NB4 (cell line): ENCODE measurements around the gene PTPRD.
A peak's percentile ranks its signal among the peaks of the same experiment; 100 is the strongest.

Source experiments
- DNase-seq: peaks from one replicate; pipeline ENCODE4 v3.0.0; 2010; ENCODE audit warnings: low read depth
- H3K4me3 ChIP-seq: one replicate; pipeline ENCODE4 v1.5.1; 2011; ENCODE audit warnings: mild to moderate bottlenecking, low read depth, low read length, moderate library complexity
- MYC ChIP-seq: IDR thresholded peaks from 2 replicates; pipeline ENCODE4 v1.6.1; 2011; ENCODE audit warnings: low read depth, low read length
- POLR2A ChIP-seq: IDR thresholded peaks from 2 replicates; pipeline ENCODE4 v1.6.1; 2011; ENCODE audit warnings: mild to moderate bottlenecking; ENCODE audit not compliant: insufficient read length; ENCODE audit errors: extremely low read depth
- TF ChIP-seq, protein P1 (sequence below): IDR thresholded peaks from 2 replicates; pipeline ENCODE4 v1.6.1; 2011; ENCODE audit warnings: low read depth, low read length
- TF ChIP-seq, protein P2 (sequence below): IDR thresholded peaks from one replicate; pipeline ENCODE4 v1.5.1; 2012; ENCODE audit warnings: low read depth, low read length

Gene PTPRD

DNA sequence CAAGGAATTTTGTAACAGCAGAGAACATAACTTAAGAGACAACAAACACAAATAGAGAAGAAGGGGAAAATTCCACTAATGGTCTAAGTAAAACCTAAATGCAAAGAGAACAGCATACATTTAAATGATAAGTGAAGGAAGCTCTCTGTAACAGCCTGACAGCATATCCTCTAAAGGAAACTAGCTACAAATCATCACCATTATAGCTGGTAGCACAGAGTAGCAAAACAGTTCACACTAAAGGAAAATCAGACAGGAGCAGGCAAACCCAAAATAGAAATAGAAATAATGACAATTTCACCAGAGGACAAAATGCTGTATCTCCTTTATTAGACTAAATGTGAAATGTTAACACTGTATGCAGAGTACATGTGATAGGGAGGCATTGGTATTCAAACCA is 532.8 kb downstream of the PTPRD start:
- no peak for TF ChIP-seq POLR2A
- TF ChIP-seq MYC: no peak
- TF ChIP-seq, protein P1, sequence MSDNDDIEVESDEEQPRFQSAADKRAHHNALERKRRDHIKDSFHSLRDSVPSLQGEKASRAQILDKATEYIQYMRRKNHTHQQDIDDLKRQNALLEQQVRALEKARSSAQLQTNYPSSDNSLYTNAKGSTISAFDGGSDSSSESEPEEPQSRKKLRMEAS: no peak
- TF ChIP-seq, protein P2, sequence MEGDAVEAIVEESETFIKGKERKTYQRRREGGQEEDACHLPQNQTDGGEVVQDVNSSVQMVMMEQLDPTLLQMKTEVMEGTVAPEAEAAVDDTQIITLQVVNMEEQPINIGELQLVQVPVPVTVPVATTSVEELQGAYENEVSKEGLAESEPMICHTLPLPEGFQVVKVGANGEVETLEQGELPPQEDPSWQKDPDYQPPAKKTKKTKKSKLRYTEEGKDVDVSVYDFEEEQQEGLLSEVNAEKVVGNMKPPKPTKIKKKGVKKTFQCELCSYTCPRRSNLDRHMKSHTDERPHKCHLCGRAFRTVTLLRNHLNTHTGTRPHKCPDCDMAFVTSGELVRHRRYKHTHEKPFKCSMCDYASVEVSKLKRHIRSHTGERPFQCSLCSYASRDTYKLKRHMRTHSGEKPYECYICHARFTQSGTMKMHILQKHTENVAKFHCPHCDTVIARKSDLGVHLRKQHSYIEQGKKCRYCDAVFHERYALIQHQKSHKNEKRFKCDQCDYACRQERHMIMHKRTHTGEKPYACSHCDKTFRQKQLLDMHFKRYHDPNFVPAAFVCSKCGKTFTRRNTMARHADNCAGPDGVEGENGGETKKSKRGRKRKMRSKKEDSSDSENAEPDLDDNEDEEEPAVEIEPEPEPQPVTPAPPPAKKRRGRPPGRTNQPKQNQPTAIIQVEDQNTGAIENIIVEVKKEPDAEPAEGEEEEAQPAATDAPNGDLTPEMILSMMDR: no peak
- DNase-seq: no peak
- H3K4me3 ChIP-seq: no peak overlapping the region

GRCh38 chr9:10079284-10079964 is 533.4 kb downstream of the PTPRD start:
- TF ChIP-seq, protein P2: no peak
- TF ChIP-seq POLR2A (no peak), MYC (no peak)
- TF ChIP-seq, protein P1: no peak
- H3K4me3 ChIP-seq: no peak overlapping the region
- no peak for DNase-seq

DNA sequence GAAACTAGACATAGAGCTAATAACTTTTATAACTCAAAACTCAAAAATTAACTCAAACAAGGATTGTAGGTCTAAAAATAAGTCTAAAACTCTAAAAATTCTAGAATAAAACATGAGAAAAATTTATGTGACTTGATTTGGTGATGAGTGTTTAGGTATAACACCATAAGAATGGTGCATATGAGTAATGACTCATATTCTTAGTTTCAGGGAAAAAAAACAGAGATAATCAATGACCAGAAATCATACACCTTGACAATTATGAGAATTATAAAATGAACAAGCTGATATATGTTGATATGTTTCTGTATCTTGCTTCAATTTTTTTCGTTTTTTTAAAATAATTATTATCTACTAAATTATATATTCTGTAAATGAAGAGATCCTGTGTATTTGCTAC is 541.2 kb downstream of the PTPRD start:
- no peak for TF ChIP-seq MYC
- TF ChIP-seq POLR2A: no peak
- TF ChIP-seq, protein P2: no peak
- TF ChIP-seq, protein P1: no peak
- no peak for DNase-seq
- no peak overlapping the region for H3K4me3 ChIP-seq

DNA sequence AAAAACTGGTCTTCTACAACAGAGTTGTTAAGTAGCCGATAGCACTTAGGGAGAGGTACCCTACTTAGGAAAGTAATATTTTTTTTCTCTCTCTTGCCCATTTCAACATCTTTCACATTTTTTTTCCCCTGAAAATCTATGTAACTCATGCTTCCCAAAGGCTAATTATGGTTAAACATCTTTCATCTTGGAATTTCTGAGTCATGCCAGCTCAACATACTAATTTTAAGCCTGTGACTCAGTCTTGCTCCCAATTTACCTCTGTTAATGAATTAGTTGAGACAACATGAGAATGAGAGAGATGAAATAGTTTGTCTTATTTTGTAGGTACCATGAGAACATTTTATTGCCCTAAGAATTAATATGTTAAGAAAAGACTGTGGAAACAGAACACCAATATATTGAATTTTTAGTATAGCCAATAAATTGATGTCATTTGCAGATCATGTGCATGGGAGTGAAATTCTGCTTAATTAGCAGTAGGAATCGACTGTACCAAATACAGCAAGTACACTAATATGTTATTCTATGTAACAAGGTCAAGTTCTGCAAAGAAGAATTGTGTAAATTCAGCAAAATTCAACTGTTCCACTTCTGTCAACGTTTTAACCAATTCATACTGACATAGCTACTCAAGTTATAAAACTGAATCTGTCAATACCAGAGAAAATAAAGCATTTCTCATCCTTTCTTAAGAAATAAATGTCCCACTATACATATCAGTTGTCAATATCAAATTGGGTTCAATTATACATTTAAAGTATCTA is 550.0 kb downstream of the PTPRD start:
- no peak overlapping the region for H3K4me3 ChIP-seq
- TF ChIP-seq, protein P1: no peak
- TF ChIP-seq, protein P2: no peak
- TF ChIP-seq POLR2A (no peak), MYC (no peak)

GRCh38 chr9:10059044-10059443 is 553.8 kb downstream of the PTPRD start:
- H3K4me3 ChIP-seq: no peak overlapping the region
- peak; percentile 25 for DNase-seq
- TF ChIP-seq, protein P2: no peak
- TF ChIP-seq MYC (no peak), POLR2A (no peak)
- TF ChIP-seq, protein P1: no peak

More for the DNA sequence above, 550.0 kb downstream of the PTPRD start:
- no peak for DNase-seq
